HCT116 (cell line): ENCODE data around the gene FHIT. TPM values are rescaled to one million over a fixed set of nuclear protein-coding genes. Genes with fewer than 3 reads are reported as not detected.

Experiments used
- ATAC-seq: fragments of 200-7000 bp; cut with Tn5 transposase; 2 replicates; pipeline ENCODE4 v1.9.1; 2020; ENCODE audit warnings: mild to moderate bottlenecking, moderate library complexity
- BruUV-seq: library from RNA; stranded (reverse); fragments of 400-500 nt; replicated peaks from 2 replicates; lab custom pipeline; 2021; lab: Mats Ljungman, UMichigan
- CTCF ChIA-PET: fragments of 300-600 bp; sonication (Branson Sonifier 250); formaldehyde crosslinking; loops from one replicate; lab custom pipeline; 2021; ENCODE audit warnings: antibody characterized with exemption; lab: Charles Lee
- POLR2A ChIA-PET: fragments of 300-600, 350-600 bp; sonication (Branson Sonifier 250); formaldehyde crosslinking; loops from one replicate; lab custom pipeline; 2021; ENCODE audit warnings: antibody characterized with exemption; lab: Charles Lee
- RAD21 ChIA-PET, 2 experiments: fragments of 300-600 bp; sonication (Branson Sonifier 250); formaldehyde crosslinking; loops; one replicate each; lab custom pipeline; 2023; ENCODE audit warnings: low total read pairs in 2 of 2; ENCODE audit not compliant: uncharacterized antibody in 2 of 2, unreplicated experiment in 2 of 2, low non-redundant PET in 1 of 2; lab: Charles Lee
- DNase-seq: peaks from one replicate; pipeline ENCODE4 v3.0.0-alpha.2; 2010; ENCODE audit warnings: low read depth, low spot score
- H2AFZ ChIP-seq: fragments of 200-600 bp; shearing (Covaris generic), sonication (generic); 2 replicates; pipeline ENCODE4 v1.6.1; 2017; ENCODE audit warnings: low read depth, mixed run types, mixed read lengths, antibody characterized with exemption, low read length; ENCODE audit not compliant: poor library complexity, severe bottlenecking
- H3K27ac ChIP-seq: 2 replicates; pipeline ENCODE4 v1.5.1; 2012; ENCODE audit warnings: low read depth, low read length
- H3K27me3 ChIP-seq: fragments of 200-600 bp; sonication (generic); 2 replicates; pipeline ENCODE4 v1.6.1; 2016; ENCODE audit warnings: mixed run types, low read length, mixed read lengths; ENCODE audit not compliant: insufficient read depth
- H3K36me3 ChIP-seq, 2 experiments: fragments of 200-500 bp in 1 of 2; fragments of 200-600 bp in 1 of 2; sonication (Bioruptor generic) in 1 of 2; sonication (generic) in 1 of 2; 2 replicates each; pipeline versions ENCODE4 v1.5.1 to v1.6.1; 2014 to 2016; ENCODE audit warnings: low read length in 2 of 2, inconsistent platforms in 1 of 2, mixed read lengths in 1 of 2, mixed run types in 1 of 2; ENCODE audit not compliant: insufficient read depth in 2 of 2, control insufficient read depth in 1 of 2
- H3K4me1 ChIP-seq, 2 experiments: fragments of 200-600 bp in 1 of 2; sonication (generic) in 1 of 2; 2 replicates each; pipeline versions ENCODE4 v1.5.1 to v1.6.1; 2012 to 2017; ENCODE audit warnings: low read length in 2 of 2, inconsistent platforms in 1 of 2, mild to moderate bottlenecking in 1 of 2, mixed read lengths in 1 of 2, mixed run types in 1 of 2, moderate library complexity in 1 of 2; ENCODE audit not compliant: insufficient read depth in 2 of 2, control insufficient read depth in 1 of 2
- H3K4me2 ChIP-seq: fragments of 200-600 bp; sonication (generic); 2 replicates; pipeline ENCODE4 v1.6.1; 2017; ENCODE audit warnings: mixed run types, low read length, mixed read lengths
- H3K4me3 ChIP-seq, 2 experiments: fragments of 200-600 bp in 1 of 2; sonication (generic) in 1 of 2; replicated peaks in 1 of 2; 2 replicates each; pipeline ENCODE4 v1.5.1; 2011 to 2016; ENCODE audit warnings: low read length in 2 of 2, control low read depth in 1 of 2, low read depth in 1 of 2, mild to moderate bottlenecking in 1 of 2, mixed read lengths in 1 of 2, mixed run types in 1 of 2
- H3K79me2 ChIP-seq: fragments of 200-600 bp; sonication (generic); 2 replicates; pipeline ENCODE4 v1.6.1; 2017; ENCODE audit warnings: mild to moderate bottlenecking, mixed run types, low read length, moderate library complexity, mixed read lengths; ENCODE audit not compliant: insufficient read depth
- H3K9ac ChIP-seq: fragments of 200-600 bp; sonication (generic); 2 replicates; pipeline ENCODE4 v1.6.1; 2016; ENCODE audit warnings: low read length, mixed read lengths
- H3K9me2 ChIP-seq: fragments of 200-600 bp; sonication (generic), shearing (Covaris generic); 2 replicates; pipeline ENCODE4 v1.6.1; 2017; ENCODE audit warnings: mixed run types, mild to moderate bottlenecking, moderate library complexity; ENCODE audit not compliant: insufficient read depth
- H3K9me3 ChIP-seq, 2 experiments: fragments of 200-500 bp in 1 of 2; fragments of 200-600 bp in 1 of 2; sonication (Bioruptor generic) in 1 of 2; sonication (generic) in 1 of 2; 2 replicates each; pipeline ENCODE4 v1.6.1; 2014 to 2017; ENCODE audit warnings: low read length in 2 of 2, mixed read lengths in 2 of 2, inconsistent platforms in 1 of 2, low read depth in 1 of 2, mild to moderate bottlenecking in 1 of 2, mixed run types in 1 of 2, moderate library complexity in 1 of 2; ENCODE audit not compliant: control insufficient read depth in 1 of 2, insufficient read depth in 1 of 2
- H4K20me1 ChIP-seq: fragments of 200-600 bp; sonication (generic), shearing (Covaris generic); 2 replicates; pipeline ENCODE4 v1.6.1; 2017; ENCODE audit warnings: mixed run types, mild to moderate bottlenecking, moderate library complexity; ENCODE audit not compliant: insufficient read depth
- CBX3 ChIP-seq: IDR thresholded peaks from 2 replicates; pipeline ENCODE4 v1.6.1; 2012; ENCODE audit warnings: low read depth
- CEBPB ChIP-seq: IDR thresholded peaks from 2 replicates; pipeline ENCODE4 v1.6.1; 2012; ENCODE audit warnings: low read depth
- EGR1 ChIP-seq: IDR thresholded peaks from 2 replicates; pipeline ENCODE4 v1.6.1; 2012; ENCODE audit warnings: low read depth
- ELF1 ChIP-seq: IDR thresholded peaks from 2 replicates; pipeline ENCODE4 v1.6.1; 2012; ENCODE audit warnings: low read depth, borderline replicate concordance
- EZH2 ChIP-seq: fragments of 200-600 bp; sonication (generic); IDR thresholded peaks from 2 replicates; pipeline ENCODE4 v1.6.1; 2017; ENCODE audit warnings: antibody characterized with exemption, mixed run types
- EZH2phosphoT487 ChIP-seq: fragments of 200-600 bp; IDR thresholded peaks from 2 replicates; pipeline ENCODE4 v1.6.1; 2018; ENCODE audit warnings: antibody characterized with exemption, borderline replicate concordance
- FOSL1 ChIP-seq: IDR thresholded peaks from 2 replicates; pipeline ENCODE4 v1.6.1; 2012; ENCODE audit warnings: low read depth
- MAX ChIP-seq: IDR thresholded peaks from 2 replicates; pipeline ENCODE4 v1.6.1; 2012
- POLR2A ChIP-seq: IDR thresholded peaks from 2 replicates; pipeline ENCODE4 v1.7.0; 2011; ENCODE audit warnings: borderline replicate concordance; ENCODE audit not compliant: insufficient read depth, insufficient read length; ENCODE audit errors: extremely low read depth
- RAD21 ChIP-seq: IDR thresholded peaks from 2 replicates; pipeline ENCODE4 v1.6.1; 2012; ENCODE audit warnings: low read depth, mild to moderate bottlenecking
- SIN3A ChIP-seq: IDR thresholded peaks from 2 replicates; pipeline ENCODE4 v1.6.1; 2012; ENCODE audit warnings: low read depth
- SP1 ChIP-seq: IDR thresholded peaks from 2 replicates; pipeline ENCODE4 v1.6.1; 2012; ENCODE audit warnings: low read depth
- SRF ChIP-seq: IDR thresholded peaks from 2 replicates; pipeline ENCODE4 v1.6.1; 2012; ENCODE audit warnings: low read depth
- YY1 ChIP-seq: IDR thresholded peaks from 2 replicates; pipeline ENCODE4 v1.6.1; 2011; ENCODE audit warnings: low read length, low read depth, moderate library complexity, mild to moderate bottlenecking; ENCODE audit not compliant: insufficient replicate concordance; ENCODE audit errors: extremely low read depth
- ZNF274 ChIP-seq: fragments of 200-500 bp; sonication (Bioruptor generic); IDR thresholded peaks from 2 replicates; pipeline ENCODE4 v1.6.1; 2014; ENCODE audit warnings: mild to moderate bottlenecking, low read depth, low read length, inconsistent platforms
- intact Hi-C: fragments of 100-400 bp; cut with micrococcal nuclease; formaldehyde crosslinking; loops from 2 replicates; pipeline ENCODE4 v1.10.0; 2022
- total RNA-seq: library from RNA; stranded (reverse); gene quantifications from one replicate; pipeline ENCODE4 v1.2.1, GENCODE V29; 2021; ENCODE audit not compliant: unreplicated experiment
- TF ChIP-seq, protein P1 (sequence below): IDR thresholded peaks from 2 replicates; pipeline ENCODE4 v1.6.1; 2012
- TF ChIP-seq, protein P2 (sequence below): IDR thresholded peaks from 2 replicates; pipeline ENCODE4 v1.6.1; 2012; ENCODE audit warnings: low read depth

Gene FHIT
- total RNA-seq, 1 experiment from 2014 or later, result 20.1 TPM

GRCh38 chr3:59769127-59769750 lies 1482.0 kb downstream of the FHIT start:
- Histone ChIP-seq H2AFZ (no peak overlapping the region), H3K79me2 (no peaks in the 10 kb centered on the region), H3K36me3 (no peaks in the 10 kb centered on the region), H3K27ac (no peak overlapping the region), H3K27me3 (peaks cover 6% of the 10 kb centered on the region; the same call in 1 of the 2 replicates), H3K9me3 (no peaks in the 10 kb centered on the region), H3K4me3 (no peak overlapping the region), H3K9ac (no peak overlapping the region), H3K9me2 (no peaks in the 10 kb centered on the region), H3K4me1 (peaks cover 0 to under 1% of the 10 kb centered on the region in 2 experiments; a peak in 1 of 4 replicates), H3K4me2 (no peak overlapping the region), H4K20me1 (no peaks in the 10 kb centered on the region)
- ATAC-seq (no peak), DNase-seq (no peak)
- intact Hi-C loops, result no loop called here
- RAD21 ChIA-PET, result no interaction called here
- POLR2A ChIA-PET, result no interaction called here
- TF ChIP-seq SP1, result no peak
- no peak for TF ChIP-seq EZH2phosphoT487
- TF ChIP-seq ZNF274, result no peak
- no peak for TF ChIP-seq ELF1
- no peak for TF ChIP-seq YY1
- TF ChIP-seq, protein P1, sequence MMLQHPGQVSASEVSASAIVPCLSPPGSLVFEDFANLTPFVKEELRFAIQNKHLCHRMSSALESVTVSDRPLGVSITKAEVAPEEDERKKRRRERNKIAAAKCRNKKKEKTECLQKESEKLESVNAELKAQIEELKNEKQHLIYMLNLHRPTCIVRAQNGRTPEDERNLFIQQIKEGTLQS, result no peak
- no peak for TF ChIP-seq FOSL1
- TF ChIP-seq CBX3, result no peak
- no peak for TF ChIP-seq CEBPB
- CTCF ChIA-PET, result no interaction called here
- BruUV-seq, result no TSS peak

GRCh38 chr3:59766200-59766872 lies 1484.9 kb downstream of the FHIT start:
- H3K4me3 ChIP-seq, result no peak overlapping the region
- H3K36me3 ChIP-seq, result no peaks in the 10 kb centered on the region
- no peak overlapping the region for H3K27ac ChIP-seq
- H3K4me2 ChIP-seq, result no peak overlapping the region
- H3K9ac ChIP-seq, result no peak overlapping the region
- BruUV-seq, result no TSS peak
- ChIA-PET RAD21 (no interaction called here), CTCF (no interaction called here), POLR2A (no interaction called here)
- peaks cover 9% of the 10 kb centered on the region for H3K27me3 ChIP-seq
- H3K9me2 ChIP-seq, result no peaks in the 10 kb centered on the region
- no peaks in the 10 kb centered on the region for H3K9me3 ChIP-seq
- H3K4me1 ChIP-seq, result no peaks in the 10 kb centered on the region
- H2AFZ ChIP-seq, result no peak overlapping the region
- ATAC-seq (no peak), DNase-seq (no peak)
- intact Hi-C loops, result no loop called here
- no peaks in the 10 kb centered on the region for H4K20me1 ChIP-seq
- no peaks in the 10 kb centered on the region for H3K79me2 ChIP-seq
- TF ChIP-seq FOSL1 (no peak), POLR2A (no peak), RAD21 (no peak), EZH2phosphoT487 (no peak), CEBPB (no peak), SRF (no peak), SIN3A (no peak), EZH2 (no peak), CBX3 (no peak), ZNF274 (no peak), MAX (no peak), YY1 (no peak), EGR1 (no peak)
- TF ChIP-seq, protein P2, sequence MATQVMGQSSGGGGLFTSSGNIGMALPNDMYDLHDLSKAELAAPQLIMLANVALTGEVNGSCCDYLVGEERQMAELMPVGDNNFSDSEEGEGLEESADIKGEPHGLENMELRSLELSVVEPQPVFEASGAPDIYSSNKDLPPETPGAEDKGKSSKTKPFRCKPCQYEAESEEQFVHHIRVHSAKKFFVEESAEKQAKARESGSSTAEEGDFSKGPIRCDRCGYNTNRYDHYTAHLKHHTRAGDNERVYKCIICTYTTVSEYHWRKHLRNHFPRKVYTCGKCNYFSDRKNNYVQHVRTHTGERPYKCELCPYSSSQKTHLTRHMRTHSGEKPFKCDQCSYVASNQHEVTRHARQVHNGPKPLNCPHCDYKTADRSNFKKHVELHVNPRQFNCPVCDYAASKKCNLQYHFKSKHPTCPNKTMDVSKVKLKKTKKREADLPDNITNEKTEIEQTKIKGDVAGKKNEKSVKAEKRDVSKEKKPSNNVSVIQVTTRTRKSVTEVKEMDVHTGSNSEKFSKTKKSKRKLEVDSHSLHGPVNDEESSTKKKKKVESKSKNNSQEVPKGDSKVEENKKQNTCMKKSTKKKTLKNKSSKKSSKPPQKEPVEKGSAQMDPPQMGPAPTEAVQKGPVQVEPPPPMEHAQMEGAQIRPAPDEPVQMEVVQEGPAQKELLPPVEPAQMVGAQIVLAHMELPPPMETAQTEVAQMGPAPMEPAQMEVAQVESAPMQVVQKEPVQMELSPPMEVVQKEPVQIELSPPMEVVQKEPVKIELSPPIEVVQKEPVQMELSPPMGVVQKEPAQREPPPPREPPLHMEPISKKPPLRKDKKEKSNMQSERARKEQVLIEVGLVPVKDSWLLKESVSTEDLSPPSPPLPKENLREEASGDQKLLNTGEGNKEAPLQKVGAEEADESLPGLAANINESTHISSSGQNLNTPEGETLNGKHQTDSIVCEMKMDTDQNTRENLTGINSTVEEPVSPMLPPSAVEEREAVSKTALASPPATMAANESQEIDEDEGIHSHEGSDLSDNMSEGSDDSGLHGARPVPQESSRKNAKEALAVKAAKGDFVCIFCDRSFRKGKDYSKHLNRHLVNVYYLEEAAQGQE, result no peak
